WTC11 (cell line): ENCODE results near the gene CHRM4. TPM values are rescaled to one million over a fixed set of nuclear protein-coding genes. Genes with fewer than 3 reads are reported as not detected.

Source experiments
- ATAC-seq: fragments of 200-7000 bp; cut with Tn5 transposase; 2 replicates; pipeline ENCODE4 v1.10.0; 2021; ENCODE audit warnings: mild to moderate bottlenecking, moderate library complexity
- CTCF ChIA-PET: fragments of 300-600 bp; sonication (Branson Sonifier 250); formaldehyde crosslinking; loops from one replicate; lab custom pipeline; 2021; ENCODE audit warnings: antibody characterized with exemption; lab: Charles Lee
- POLR2A ChIA-PET: fragments of 350-600 bp; sonication (Branson Sonifier 250); formaldehyde crosslinking; loops from one replicate; lab custom pipeline; 2021; ENCODE audit warnings: antibody characterized with exemption; lab: Charles Lee
- DNase-seq: peaks from one replicate; pipeline ENCODE4 v3.0.0; 2021; ENCODE audit warnings: low spot score
- H3K27ac Mint-ChIP-seq: 2 replicates; pipeline ENCODE4 v1.8.0; 2021; ENCODE audit warnings: mixed read lengths
- H3K27me3 Mint-ChIP-seq: 2 replicates; pipeline ENCODE4 v1.8.0; 2021; ENCODE audit warnings: low read depth, mild to moderate bottlenecking, moderate library complexity, mixed read lengths
- H3K36me3 Mint-ChIP-seq: 2 replicates; pipeline ENCODE4 v1.8.0; 2021; ENCODE audit warnings: mixed read lengths
- H3K4me1 Mint-ChIP-seq: 2 replicates; pipeline ENCODE4 v1.8.0; 2022; ENCODE audit warnings: mixed read lengths
- H3K4me3 Mint-ChIP-seq: 2 replicates; pipeline ENCODE4 v1.8.0; 2021; ENCODE audit warnings: mild to moderate bottlenecking, moderate library complexity, mixed read lengths
- H3K9me3 Mint-ChIP-seq: 2 replicates; pipeline ENCODE4 v1.8.0; 2021; ENCODE audit warnings: mixed read lengths
- ARID4B ChIP-seq: sonication (generic); formaldehyde crosslinking; IDR thresholded peaks from 2 replicates; pipeline ENCODE4 v1.8.0; 2023; ENCODE audit warnings: missing genetic modification reagents, mild to moderate bottlenecking, borderline replicate concordance
- ATF1 ChIP-seq: sonication (generic); formaldehyde crosslinking; IDR thresholded peaks from 2 replicates; pipeline ENCODE4 v1.8.1; 2023; ENCODE audit warnings: mild to moderate bottlenecking, moderate library complexity, missing genetic modification reagents
- ATF2 ChIP-seq: sonication (generic); formaldehyde crosslinking; IDR thresholded peaks from 2 replicates; pipeline ENCODE4 v1.8.1; 2022; ENCODE audit warnings: low read depth, missing genetic modification reagents, borderline replicate concordance
- ATF6 ChIP-seq: sonication (generic); formaldehyde crosslinking; IDR thresholded peaks from 2 replicates; pipeline ENCODE4 v1.8.1; 2023; ENCODE audit warnings: mild to moderate bottlenecking, missing genetic modification reagents
- CBFB ChIP-seq: sonication (generic); formaldehyde crosslinking; IDR thresholded peaks from 2 replicates; pipeline ENCODE4 v1.8.1; 2022; ENCODE audit warnings: mild to moderate bottlenecking, low read depth, missing genetic modification reagents
- CREB1 ChIP-seq: sonication (generic); formaldehyde crosslinking; IDR thresholded peaks from 2 replicates; pipeline ENCODE4 v1.8.0; 2023; ENCODE audit warnings: mild to moderate bottlenecking, missing genetic modification reagents
- E2F5 ChIP-seq: sonication (generic); formaldehyde crosslinking; IDR thresholded peaks from 2 replicates; pipeline ENCODE4 v1.8.1; 2022; ENCODE audit warnings: mild to moderate bottlenecking, moderate library complexity, missing genetic modification reagents
- GRHL2 ChIP-seq: fragments of 250-450 bp; sonication (Bioruptor Pico); IDR thresholded peaks from 2 replicates; pipeline ENCODE4 v1.8.0; 2022; ENCODE audit warnings: mild to moderate bottlenecking, moderate library complexity; ENCODE audit not compliant: insufficient replicate concordance, severe bottlenecking
- GTF2I ChIP-seq: fragments of 250-450 bp; sonication (Bioruptor Pico); conservative IDR thresholded peaks from 2 replicates; pipeline ENCODE4 v1.4.0; 2021; ENCODE audit warnings: mild to moderate bottlenecking
- IRF1 ChIP-seq: sonication (generic); formaldehyde crosslinking; IDR thresholded peaks from 2 replicates; pipeline ENCODE4 v1.8.0; 2023; ENCODE audit warnings: missing genetic modification reagents
- IRF2 ChIP-seq: sonication (generic); formaldehyde crosslinking; IDR thresholded peaks from 2 replicates; pipeline ENCODE4 v1.8.0; 2022; ENCODE audit warnings: low read depth, missing genetic modification reagents, borderline replicate concordance
- MLX ChIP-seq: sonication (generic); formaldehyde crosslinking; IDR thresholded peaks from 2 replicates; pipeline ENCODE4 v1.8.1; 2023; ENCODE audit warnings: mild to moderate bottlenecking, missing genetic modification reagents, moderate library complexity
- MXD4 ChIP-seq: fragments of 250-450 bp; sonication (Bioruptor Pico); IDR thresholded peaks from 2 replicates; pipeline ENCODE4 v1.8.0; 2021; ENCODE audit warnings: mild to moderate bottlenecking, moderate library complexity, borderline replicate concordance
- MYBL2 ChIP-seq: sonication (generic); formaldehyde crosslinking; IDR thresholded peaks from 2 replicates; pipeline ENCODE4 v1.8.1; 2023; ENCODE audit warnings: mild to moderate bottlenecking, moderate library complexity, missing genetic modification reagents
- NFYB ChIP-seq: sonication (generic); formaldehyde crosslinking; conservative IDR thresholded peaks from 2 replicates; pipeline ENCODE4 v1.8.0; 2022; ENCODE audit warnings: low read depth, missing genetic modification reagents
- NR3C1 ChIP-seq: sonication (generic); formaldehyde crosslinking; conservative IDR thresholded peaks from 2 replicates; pipeline ENCODE4 v1.8.1; 2023; ENCODE audit warnings: low read depth, mild to moderate bottlenecking, missing genetic modification reagents
- TEAD1 ChIP-seq: sonication (generic); formaldehyde crosslinking; IDR thresholded peaks from 2 replicates; pipeline ENCODE4 v1.8.0; 2022; ENCODE audit warnings: mild to moderate bottlenecking, missing genetic modification reagents
- TP53 ChIP-seq: sonication (generic); formaldehyde crosslinking; IDR thresholded peaks from 2 replicates; pipeline ENCODE4 v1.8.1; 2023; ENCODE audit warnings: mild to moderate bottlenecking, missing genetic modification reagents
- ZBTB43 ChIP-seq: sonication (generic); formaldehyde crosslinking; IDR thresholded peaks from 2 replicates; pipeline ENCODE4 v1.8.1; 2023; ENCODE audit warnings: mild to moderate bottlenecking, missing genetic modification reagents
- ZNF138 ChIP-seq: sonication (generic); formaldehyde crosslinking; conservative IDR thresholded peaks from 2 replicates; pipeline ENCODE4 v1.8.1; 2022; ENCODE audit warnings: mild to moderate bottlenecking, moderate library complexity, missing genetic modification reagents
- ZSCAN18 ChIP-seq: fragments of 250-450 bp; sonication (Bioruptor Pico); IDR thresholded peaks from 2 replicates; pipeline ENCODE4 v2.1.2; 2022; ENCODE audit warnings: mild to moderate bottlenecking, moderate library complexity
- total RNA-seq: library from RNA; stranded (reverse); gene quantifications from 3 replicates; pipeline ENCODE4 v1.2.3, GENCODE V29; 2021

Gene CHRM4
- total RNA-seq, 1 experiment from 2014 or later, result 0.85 TPM

GRCh38 chr11:46387456-46387855 lies 4.1 kb downstream of the CHRM4 start:
- H3K27ac Mint-ChIP-seq, result no peak overlapping the region
- CTCF ChIA-PET, result interaction anchor here (0.6 to 6.6 kb wide), 12 partner anchors 8 to 151 kb away, joined by 3 to 96 read pairs (median 9); partner anchors contain the start of gene MDK
- H3K4me3 Mint-ChIP-seq, result no peak overlapping the region
- H3K36me3 Mint-ChIP-seq, result no peaks in the 10 kb centered on the region
- H3K27me3 Mint-ChIP-seq, result peaks cover 53% of the 10 kb centered on the region
- peaks cover 33% of the 10 kb centered on the region for H3K4me1 Mint-ChIP-seq
- TF ChIP-seq NR3C1 (CRISPR knock-in tag) (no peak), GTF2I (CRISPR knock-in tag) (no peak), TP53 (no peak), ZSCAN18 (CRISPR knock-in tag) (no peak), ZBTB43 (CRISPR knock-in tag) (no peak), IRF2 (CRISPR knock-in tag) (no peak), MLX (CRISPR knock-in tag) (no peak), IRF1 (CRISPR knock-in tag) (no peak), E2F5 (CRISPR knock-in tag) (no peak), CREB1 (CRISPR knock-in tag) (no peak), ATF1 (CRISPR knock-in tag) (no peak), MYBL2 (CRISPR knock-in tag) (no peak), ATF2 (CRISPR knock-in tag) (no peak)
- TF ChIP-seq, all 79 proteins: peak for 0
- POLR2A ChIA-PET, result interaction anchor here (0.6 kb wide), 1 partner anchor 729 kb away, joined by 4 read pairs; no protein-coding TSS in a partner anchor
- H3K9me3 Mint-ChIP-seq, result no peaks in the 10 kb centered on the region
- no peak for DNase-seq
- no peak for ATAC-seq

- Mint-ChIP-seq H3K4me1 (peaks cover 33% of the 10 kb centered on the region), H3K4me3 (no peak overlapping the region), H3K36me3 (no peaks in the 10 kb centered on the region), H3K27me3 (peaks cover 53% of the 10 kb centered on the region), H3K27ac (no peak overlapping the region), H3K9me3 (no peaks in the 10 kb centered on the region)
- ATAC-seq (no peak), DNase-seq (no peak)
- CTCF ChIA-PET, result interaction anchor here (1.5 to 2.8 kb wide), 2 partner anchors 35 to 143 kb away, joined by 6 to 12 read pairs; no protein-coding TSS in a partner anchor
- POLR2A ChIA-PET, result no interaction called here
- TF ChIP-seq ATF6 (CRISPR knock-in tag) (no peak), ZNF138 (no peak), GRHL2 (CRISPR knock-in tag) (no peak), MXD4 (CRISPR knock-in tag) (no peak), TEAD1 (CRISPR knock-in tag) (no peak), CBFB (CRISPR knock-in tag) (no peak), NFYB (CRISPR knock-in tag) (no peak), ARID4B (no peak), E2F5 (CRISPR knock-in tag) (no peak)
Observed at GRCh38 chr11:46386674-46387073, 4.9 kb downstream of the CHRM4 start.
